Measurements from ENCODE around the gene TATDN2. TPM values are rescaled to one million over a fixed set of nuclear protein-coding genes. Genes with fewer than 3 reads are reported as not detected.

Gene TATDN2
- total and polyA plus RNA-seq, 9 of the 15 experiments (the other 6 are each of a cell fraction or from before 2014, with no cell fraction given), result 5.2 to 44.7 (median 25.8) TPM

DNA sequence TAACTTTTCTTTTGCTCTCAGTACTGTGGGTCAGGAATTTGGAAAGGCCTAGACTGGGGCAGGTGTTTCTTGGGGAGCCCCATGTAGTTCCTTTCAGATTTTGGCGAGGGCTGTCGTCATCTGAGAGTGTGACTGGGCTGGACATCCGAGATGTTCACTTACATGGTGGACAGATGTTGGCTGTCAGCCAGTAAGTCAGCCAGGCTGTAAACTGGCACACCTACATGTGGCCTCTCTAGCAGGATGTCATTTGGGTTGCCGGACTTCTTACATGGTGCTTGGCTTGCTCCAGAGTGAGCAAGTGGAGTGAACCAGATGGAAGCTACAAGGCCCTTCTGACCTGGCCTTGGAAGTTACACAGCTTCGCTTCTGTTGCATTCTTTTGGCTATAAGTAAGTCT, 20.7 kb downstream of the TATDN2 start:
- Histone ChIP-seq H2AFZ (ENCODE audit: low read depth, low read length) (no peak overlapping the region), H3K4me1 (replicated peaks in 1 of 2; ENCODE audit: control insufficient read depth in 2 of 2, insufficient read depth in 2 of 2, low read length in 2 of 2) (peaks cover 2 to 16% of the 10 kb centered on the region in 2 experiments; a peak in 3 of 5 replicates), H3K4me3 (no peak overlapping the region), H3K9me3 (replicated peaks; ENCODE audit: control insufficient read depth, insufficient read depth, low read depth, low read length) (no peaks in the 10 kb centered on the region), H3K79me2 (ENCODE audit: control insufficient read depth, insufficient read depth, low read length) (peaks cover 86% of the 10 kb centered on the region), H4K20me1 (replicated peaks; ENCODE audit: control insufficient read depth, insufficient read depth, low read length) (peaks cover 4% of the 10 kb centered on the region; the same call in 1 of the 2 replicates), H3K36me3 (ENCODE audit: control insufficient read depth, insufficient read depth, low read length) (peaks cover 88% of the 10 kb centered on the region), H3K4me2 (ENCODE audit: insufficient read depth, low read length) (no peak overlapping the region), H3K9me1 (ENCODE audit: control insufficient read depth, insufficient read depth, low read length) (no peaks in the 10 kb centered on the region), H3K27me3 (ENCODE audit: control insufficient read depth in 2 of 2, insufficient read depth in 2 of 2, low read length in 2 of 2) (no peaks in the 10 kb centered on the region), H3K9ac (ENCODE audit: insufficient read depth in 1 of 2, low read depth in 2 of 2, low read length in 2 of 2) (no peak overlapping the region), H3K27ac (ENCODE audit: extremely low read depth, low read depth, low read length) (no peak overlapping the region)
- ChIA-PET CTCF (ENCODE audit: low intra/inter-chr PET ratio) (no interaction called here), POLR2A (interaction anchor here (0.6 to 1.7 kb wide), 2 partner anchors 14 to 65 kb away, joined by 4 read pairs; no protein-coding TSS in a partner anchor)
- TF ChIP-seq ZZZ3 (IDR thresholded peaks at IDR 0.05) (no peak), NFIC (IDR thresholded peaks at IDR 0.05) (peak; percentile 36; the same call in 1 of the 2 replicates)
- no peak for FAIRE-seq
- WGBS (ENCODE audit: insufficient coverage, low coverage, missing lambda C conversion rate), result 94% methylated on average over 5 of the region's 5 CpGs
- BruUV-seq (replicated peaks), result no TSS peak
- intact Hi-C loops (cut with micrococcal nuclease), result no loop called here
- in situ Hi-C loops (cut with MboI), result no loop called here
- no peak for DNase-seq (ENCODE audit: extremely low read depth in 1 of 4, low spot score in 3 of 4)
- ATAC-seq, result no peak

DNA sequence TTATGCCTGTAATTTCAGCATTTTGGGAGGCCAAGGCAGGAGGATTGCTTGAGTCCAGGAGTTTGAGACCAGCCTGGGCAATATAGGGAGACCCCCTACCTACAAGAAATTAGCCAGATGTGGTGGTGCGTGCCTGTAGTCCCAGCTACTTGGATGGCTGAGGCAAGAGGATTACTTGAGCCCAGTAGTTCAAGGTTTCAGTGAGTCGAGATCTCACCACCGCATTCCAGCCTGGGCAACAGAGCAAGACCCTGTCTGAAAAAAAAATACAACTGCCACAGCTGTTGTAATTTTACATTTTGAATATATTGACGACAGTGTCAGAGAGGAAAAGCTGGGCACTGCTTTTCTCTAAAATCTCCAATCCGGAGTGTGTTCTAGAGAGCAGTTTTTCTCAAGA, 21.2 kb downstream of the TATDN2 start:
- no peak overlapping the region for H3K27ac ChIP-seq (ENCODE audit: extremely low read depth, low read depth, low read length)
- ChIA-PET CTCF (ENCODE audit: low intra/inter-chr PET ratio) (no interaction called here), POLR2A (interaction anchor here (0.6 to 1.7 kb wide), 3 partner anchors 15 to 65 kb away, joined by 4 read pairs; partner anchors contain the start of gene TATDN2)
- no peaks in the 10 kb centered on the region; the same call in 1 of the 2 replicates for H4K20me1 ChIP-seq (replicated peaks; ENCODE audit: control insufficient read depth, insufficient read depth, low read length)
- peaks cover 0 to 15% of the 10 kb centered on the region in 2 experiments; a peak in 2 of 5 replicates for H3K4me1 ChIP-seq (replicated peaks in 1 of 2; ENCODE audit: control insufficient read depth in 2 of 2, insufficient read depth in 2 of 2, low read length in 2 of 2)
- no peak for FAIRE-seq
- ATAC-seq, result no peak
- WGBS (ENCODE audit: insufficient coverage, low coverage, missing lambda C conversion rate), result 95% methylated on average over 5 of the region's 5 CpGs
- H2AFZ ChIP-seq (ENCODE audit: low read depth, low read length), result no peak overlapping the region
- BruUV-seq (replicated peaks), result no TSS peak
- in situ Hi-C loops (cut with MboI) (no loop called here), intact Hi-C loops (cut with micrococcal nuclease) (no loop called here)
- no peaks in the 10 kb centered on the region for H3K9me1 ChIP-seq (ENCODE audit: control insufficient read depth, insufficient read depth, low read length)
- H3K9me3 ChIP-seq (replicated peaks; ENCODE audit: control insufficient read depth, insufficient read depth, low read depth, low read length), result no peaks in the 10 kb centered on the region
- H3K36me3 ChIP-seq (ENCODE audit: control insufficient read depth, insufficient read depth, low read length), result peaks cover 88% of the 10 kb centered on the region
- H3K9ac ChIP-seq (ENCODE audit: insufficient read depth in 1 of 2, low read depth in 2 of 2, low read length in 2 of 2), result no peak overlapping the region
- H3K79me2 ChIP-seq (ENCODE audit: control insufficient read depth, insufficient read depth, low read length), result peaks cover 86% of the 10 kb centered on the region
- H3K4me2 ChIP-seq (ENCODE audit: insufficient read depth, low read length), result no peak overlapping the region
- DNase-seq (ENCODE audit: extremely low read depth in 1 of 4, low spot score in 3 of 4), result no peak
- H3K27me3 ChIP-seq (ENCODE audit: control insufficient read depth in 2 of 2, insufficient read depth in 2 of 2, low read length in 2 of 2), result no peaks in the 10 kb centered on the region
- H3K4me3 ChIP-seq, result no peak overlapping the region
- TF ChIP-seq SRSF1 (IDR thresholded peaks at IDR 0.05; ENCODE audit: low read depth, low read length), result no peak
- no peak for TF ChIP-seq NFE2L1 (tag; IDR thresholded peaks at IDR 0.05; ENCODE audit: borderline replicate concordance, low read depth)
- no peak for TF ChIP-seq SETDB1 (IDR thresholded peaks at IDR 0.05; ENCODE audit: low read length)
- no peak for TF ChIP-seq BHLHE40 (IDR thresholded peaks at IDR 0.05; ENCODE audit: low read length)
- TF ChIP-seq BRD4 (IDR thresholded peaks at IDR 0.05), result no peak
- TF ChIP-seq, protein P1, sequence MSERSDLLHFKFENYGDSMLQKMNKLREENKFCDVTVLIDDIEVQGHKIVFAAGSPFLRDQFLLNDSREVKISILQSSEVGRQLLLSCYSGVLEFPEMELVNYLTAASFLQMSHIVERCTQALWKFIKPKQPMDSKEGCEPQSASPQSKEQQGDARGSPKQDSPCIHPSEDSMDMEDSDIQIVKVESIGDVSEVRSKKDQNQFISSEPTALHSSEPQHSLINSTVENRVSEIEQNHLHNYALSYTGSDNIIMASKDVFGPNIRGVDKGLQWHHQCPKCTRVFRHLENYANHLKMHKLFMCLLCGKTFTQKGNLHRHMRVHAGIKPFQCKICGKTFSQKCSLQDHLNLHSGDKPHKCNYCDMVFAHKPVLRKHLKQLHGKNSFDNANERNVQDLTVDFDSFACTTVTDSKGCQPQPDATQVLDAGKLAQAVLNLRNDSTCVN (CRISPR knock-in tag; IDR thresholded peaks at IDR 0.05), result no peak
- TF ChIP-seq ZNF23 (CRISPR knock-in tag; IDR thresholded peaks at IDR 0.05), result no peak
- TF ChIP-seq FOXJ3 (CRISPR knock-in tag; IDR thresholded peaks at IDR 0.05), result no peak
- TF ChIP-seq, protein P2, sequence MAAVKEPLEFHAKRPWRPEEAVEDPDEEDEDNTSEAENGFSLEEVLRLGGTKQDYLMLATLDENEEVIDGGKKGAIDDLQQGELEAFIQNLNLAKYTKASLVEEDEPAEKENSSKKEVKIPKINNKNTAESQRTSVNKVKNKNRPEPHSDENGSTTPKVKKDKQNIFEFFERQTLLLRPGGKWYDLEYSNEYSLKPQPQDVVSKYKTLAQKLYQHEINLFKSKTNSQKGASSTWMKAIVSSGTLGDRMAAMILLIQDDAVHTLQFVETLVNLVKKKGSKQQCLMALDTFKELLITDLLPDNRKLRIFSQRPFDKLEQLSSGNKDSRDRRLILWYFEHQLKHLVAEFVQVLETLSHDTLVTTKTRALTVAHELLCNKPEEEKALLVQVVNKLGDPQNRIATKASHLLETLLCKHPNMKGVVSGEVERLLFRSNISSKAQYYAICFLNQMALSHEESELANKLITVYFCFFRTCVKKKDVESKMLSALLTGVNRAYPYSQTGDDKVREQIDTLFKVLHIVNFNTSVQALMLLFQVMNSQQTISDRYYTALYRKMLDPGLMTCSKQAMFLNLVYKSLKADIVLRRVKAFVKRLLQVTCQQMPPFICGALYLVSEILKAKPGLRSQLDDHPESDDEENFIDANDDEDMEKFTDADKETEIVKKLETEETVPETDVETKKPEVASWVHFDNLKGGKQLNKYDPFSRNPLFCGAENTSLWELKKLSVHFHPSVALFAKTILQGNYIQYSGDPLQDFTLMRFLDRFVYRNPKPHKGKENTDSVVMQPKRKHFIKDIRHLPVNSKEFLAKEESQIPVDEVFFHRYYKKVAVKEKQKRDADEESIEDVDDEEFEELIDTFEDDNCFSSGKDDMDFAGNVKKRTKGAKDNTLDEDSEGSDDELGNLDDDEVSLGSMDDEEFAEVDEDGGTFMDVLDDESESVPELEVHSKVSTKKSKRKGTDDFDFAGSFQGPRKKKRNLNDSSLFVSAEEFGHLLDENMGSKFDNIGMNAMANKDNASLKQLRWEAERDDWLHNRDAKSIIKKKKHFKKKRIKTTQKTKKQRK (IDR thresholded peaks at IDR 0.05; ENCODE audit: borderline replicate concordance, low read depth, low read length), result no peak
- TF ChIP-seq ZC3H4 (CRISPR knock-in tag; IDR thresholded peaks at IDR 0.05; ENCODE audit: borderline replicate concordance), result no peak
- no peak for TF ChIP-seq HCFC1 (IDR thresholded peaks at IDR 0.05; ENCODE audit: low read depth, low read length)

All from K562 (cell line).